Fibroblast of gingiva (primary cell): ENCODE results near the gene TGFBR2.

Experiments used
- DNase-seq: peaks from one replicate; pipeline ENCODE4 v3.0.0-alpha.2; 2011; ENCODE audit warnings: low read depth

The TGFBR2 gene

GRCh38 chr3:30675006-30675405 lies 68.6 kb downstream of the TGFBR2 start:
- DNase-seq: no peak

GRCh38 chr3:30675774-30676173 lies 69.4 kb downstream of the TGFBR2 start:
- DNase-seq: no peak

- DNase-seq: no peak
These were observed 70.3 kb downstream of the TGFBR2 start for GRCh38 chr3:30676424-30677346.

GRCh38 chr3:30677347-30677685 lies 70.9 kb downstream of the TGFBR2 start:
- no peak for DNase-seq

- DNase-seq: no peak
These were observed 72.6 kb downstream of the TGFBR2 start for GRCh38 chr3:30679045-30679444.

- DNase-seq: peak; percentile 85
These were observed 74.6 kb downstream of the TGFBR2 start for GRCh38 chr3:30680789-30681648.

- DNase-seq: no peak
These were observed 75.3 kb downstream of the TGFBR2 start for GRCh38 chr3:30681649-30682211.

- no peak for DNase-seq
These were observed 76.2 kb downstream of the TGFBR2 start for GRCh38 chr3:30682434-30683155.

- DNase-seq: no peak
These were observed 77.4 kb downstream of the TGFBR2 start for GRCh38 chr3:30683769-30684168.

GRCh38 chr3:30684356-30684755 lies 78.0 kb downstream of the TGFBR2 start:
- DNase-seq: no peak

GRCh38 chr3:30685267-30685667 lies 78.9 kb downstream of the TGFBR2 start:
- peak; percentile 27 for DNase-seq

GRCh38 chr3:30686176-30686575 lies 79.8 kb downstream of the TGFBR2 start:
- no peak for DNase-seq

- no peak for DNase-seq
These were observed 80.4 kb downstream of the TGFBR2 start for GRCh38 chr3:30686799-30687198.

- no peak for DNase-seq
These were observed 81.6 kb downstream of the TGFBR2 start for GRCh38 chr3:30687930-30688570.

GRCh38 chr3:30688776-30689641 lies 82.6 kb downstream of the TGFBR2 start:
- DNase-seq: peak; percentile 10

- DNase-seq: no peak
These were observed 83.8 kb downstream of the TGFBR2 start for GRCh38 chr3:30690199-30690598.

GRCh38 chr3:30691249-30691880 lies 85.0 kb downstream of the TGFBR2 start:
- DNase-seq: no peak

GRCh38 chr3:30691944-30692343 lies 85.5 kb downstream of the TGFBR2 start:
- DNase-seq: peak; percentile 10

GRCh38 chr3:30692498-30693130 lies 86.2 kb downstream of the TGFBR2 start:
- DNase-seq: no peak
